Activated T-cell treated with anti-CD3 and anti-CD28 coated beads, Interleukin-2, amount 50 U/mL, for 24 hours (primary cell): ENCODE results near the gene CLASRP.

Source experiments
- DNase-seq: peaks from one replicate; pipeline ENCODE4 v3.0.0-alpha.2; 2020
- H3K27ac Mint-ChIP-seq: 2 replicates; pipeline ENCODE4 v1.8.0; 2020; ENCODE audit warnings: mild to moderate bottlenecking, mixed read lengths
- H3K27me3 Mint-ChIP-seq: 2 replicates; pipeline ENCODE4 v1.8.0; 2020; ENCODE audit warnings: mixed read lengths
- H3K36me3 Mint-ChIP-seq: 2 replicates; pipeline ENCODE4 v1.8.0; 2020; ENCODE audit warnings: low read depth, mixed read lengths
- H3K4me1 Mint-ChIP-seq: 2 replicates; pipeline ENCODE4 v1.8.0; 2020; ENCODE audit warnings: low read depth, mixed read lengths
- H3K4me3 Mint-ChIP-seq: 2 replicates; pipeline ENCODE4 v1.8.0; 2020; ENCODE audit warnings: mild to moderate bottlenecking, moderate library complexity, mixed read lengths
- H3K9me3 Mint-ChIP-seq: 2 replicates; pipeline ENCODE4 v1.8.0; 2020; ENCODE audit warnings: mixed read lengths

CLASRP gene

DNA sequence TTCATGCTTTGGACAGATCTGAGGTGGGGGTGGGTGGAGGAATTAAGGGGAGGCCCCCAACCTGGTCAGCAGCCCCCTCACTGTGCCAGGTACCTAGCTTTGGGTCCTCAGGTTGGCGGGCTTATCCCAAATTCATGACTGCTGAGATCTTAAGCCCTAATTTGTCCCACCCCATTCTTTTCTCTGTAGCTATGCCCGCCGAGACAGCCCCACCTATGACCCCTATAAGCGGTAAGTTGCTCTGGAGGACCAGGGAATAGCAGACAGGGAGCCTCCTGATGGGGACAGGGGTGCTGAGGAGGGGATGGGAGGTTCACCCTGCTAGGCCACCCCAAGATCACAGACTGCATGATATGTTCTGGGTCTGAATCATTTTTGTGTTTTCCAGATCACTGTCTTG, 23.1 kb downstream of the CLASRP start:
- H3K4me3 Mint-ChIP-seq: no peak overlapping the region
- H3K36me3 Mint-ChIP-seq: peaks cover 87% of the 10 kb centered on the region
- no peak for DNase-seq
- no peaks in the 10 kb centered on the region for H3K27me3 Mint-ChIP-seq
- H3K4me1 Mint-ChIP-seq: peaks cover 2% of the 10 kb centered on the region
- H3K27ac Mint-ChIP-seq: no peak overlapping the region
- H3K9me3 Mint-ChIP-seq: no peaks in the 10 kb centered on the region

DNA sequence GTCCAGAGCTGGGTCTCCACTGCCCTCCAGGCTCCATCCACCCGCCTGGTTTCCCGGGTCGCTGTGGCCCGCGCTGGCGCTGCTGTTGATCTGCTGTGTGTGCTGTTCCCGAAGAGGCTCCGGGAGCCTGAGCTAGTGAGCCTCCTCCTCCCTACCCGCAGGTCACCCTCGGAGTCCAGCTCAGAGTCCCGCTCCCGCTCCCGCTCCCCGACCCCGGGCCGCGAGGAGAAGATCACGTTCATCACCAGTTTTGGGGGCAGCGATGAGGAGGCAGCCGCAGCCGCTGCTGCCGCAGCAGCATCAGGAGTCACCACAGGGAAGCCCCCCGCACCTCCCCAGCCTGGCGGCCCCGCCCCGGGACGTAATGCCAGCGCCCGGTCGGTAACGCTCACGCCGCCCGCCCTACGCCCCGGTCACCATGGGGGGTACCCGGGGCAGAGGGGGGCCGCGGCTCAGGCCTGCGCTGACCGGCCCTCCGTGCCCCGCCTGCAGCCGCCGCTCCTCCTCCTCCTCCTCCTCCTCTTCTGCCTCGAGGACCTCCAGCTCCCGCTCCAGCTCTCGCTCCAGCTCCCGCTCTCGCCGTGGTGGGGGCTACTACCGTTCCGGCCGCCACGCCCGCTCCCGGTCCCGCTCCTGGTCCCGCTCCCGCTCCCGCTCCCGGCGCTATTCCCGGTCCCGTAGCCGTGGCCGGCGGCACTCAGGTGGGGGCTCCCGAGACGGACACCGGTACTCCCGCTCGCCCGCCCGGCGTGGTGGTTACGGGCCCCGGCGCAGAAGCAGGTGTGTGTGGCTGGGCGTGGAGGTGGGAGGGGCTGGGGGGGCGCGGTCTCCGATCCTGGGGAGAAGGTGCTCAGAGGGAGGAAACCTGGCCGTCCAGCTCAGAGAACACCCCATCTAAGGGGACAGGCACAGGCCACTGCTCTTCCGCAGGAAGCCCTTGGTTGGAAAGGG, 25.3 kb downstream of the CLASRP start:
- H3K4me3 Mint-ChIP-seq: no peak overlapping the region
- H3K9me3 Mint-ChIP-seq: no peaks in the 10 kb centered on the region
- no peaks in the 10 kb centered on the region for H3K27me3 Mint-ChIP-seq
- no peak overlapping the region for H3K27ac Mint-ChIP-seq
- peaks cover 2% of the 10 kb centered on the region for H3K4me1 Mint-ChIP-seq
- DNase-seq: no peak
- H3K36me3 Mint-ChIP-seq: peaks cover 81% of the 10 kb centered on the region

DNA sequence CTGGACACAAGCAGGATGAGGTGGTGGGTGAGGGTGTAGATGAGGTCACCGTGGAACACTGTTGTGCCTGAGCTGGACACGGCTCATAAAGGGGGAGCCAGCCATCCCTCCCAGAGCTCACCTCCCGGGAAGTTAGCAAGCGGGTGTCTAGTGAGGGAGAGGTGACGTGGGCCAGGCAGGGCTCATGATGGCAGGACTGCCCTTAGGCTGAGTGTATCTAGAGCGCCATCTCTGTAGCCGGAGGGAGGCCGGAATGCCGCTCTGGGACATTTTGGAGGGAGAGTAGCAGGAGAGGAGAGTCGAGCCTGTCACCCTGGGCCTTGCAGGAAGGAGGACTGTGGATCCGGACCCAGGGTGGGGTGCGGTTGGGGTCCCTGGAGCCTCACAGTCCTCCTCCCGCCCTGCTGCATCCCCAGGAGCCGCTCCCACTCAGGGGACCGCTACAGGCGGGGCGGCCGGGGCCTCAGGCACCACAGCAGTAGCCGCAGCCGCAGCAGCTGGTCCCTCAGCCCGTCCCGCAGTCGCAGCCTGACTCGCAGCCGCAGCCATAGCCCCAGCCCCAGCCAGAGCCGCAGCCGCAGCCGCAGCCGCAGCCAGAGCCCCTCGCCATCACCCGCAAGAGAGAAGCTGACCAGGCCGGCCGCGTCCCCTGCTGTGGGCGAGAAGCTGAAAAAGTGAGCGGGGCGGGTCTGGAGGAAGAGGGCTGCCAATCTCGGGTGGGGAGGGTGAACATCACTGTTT, 28.2 kb downstream of the CLASRP start:
- Mint-ChIP-seq H3K36me3 (peaks cover 79% of the 10 kb centered on the region), H3K27me3 (no peaks in the 10 kb centered on the region), H3K4me3 (no peak overlapping the region), H3K9me3 (no peaks in the 10 kb centered on the region), H3K27ac (no peak overlapping the region), H3K4me1 (no peaks in the 10 kb centered on the region)
- no peak for DNase-seq

DNA sequence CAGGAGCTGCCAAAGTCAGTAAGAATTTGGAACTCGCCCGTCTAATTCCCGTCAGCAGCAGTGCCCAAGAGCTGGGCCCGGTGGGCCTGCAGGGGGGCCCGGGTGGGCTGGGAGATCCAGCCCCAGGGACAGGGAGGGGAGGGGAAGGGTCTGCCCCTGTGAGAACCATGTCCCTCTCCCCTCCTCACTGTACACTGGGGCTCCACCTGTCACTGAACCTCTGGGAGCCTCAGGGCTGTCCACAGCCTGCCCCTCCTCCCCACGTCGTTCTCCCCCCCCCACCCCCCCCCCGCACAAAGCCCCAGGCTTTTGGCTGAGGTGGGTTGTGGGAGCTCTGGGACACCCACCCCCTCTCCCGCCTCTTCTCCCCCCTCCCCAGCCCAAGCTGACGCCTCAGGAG, 29.2 kb downstream of the CLASRP start:
- no peak for DNase-seq
- H3K27ac Mint-ChIP-seq: no peak overlapping the region
- peaks cover 78% of the 10 kb centered on the region for H3K36me3 Mint-ChIP-seq
- no peak overlapping the region for H3K4me3 Mint-ChIP-seq
- H3K9me3 Mint-ChIP-seq: no peaks in the 10 kb centered on the region
- no peaks in the 10 kb centered on the region for H3K4me1 Mint-ChIP-seq
- no peaks in the 10 kb centered on the region for H3K27me3 Mint-ChIP-seq

DNA sequence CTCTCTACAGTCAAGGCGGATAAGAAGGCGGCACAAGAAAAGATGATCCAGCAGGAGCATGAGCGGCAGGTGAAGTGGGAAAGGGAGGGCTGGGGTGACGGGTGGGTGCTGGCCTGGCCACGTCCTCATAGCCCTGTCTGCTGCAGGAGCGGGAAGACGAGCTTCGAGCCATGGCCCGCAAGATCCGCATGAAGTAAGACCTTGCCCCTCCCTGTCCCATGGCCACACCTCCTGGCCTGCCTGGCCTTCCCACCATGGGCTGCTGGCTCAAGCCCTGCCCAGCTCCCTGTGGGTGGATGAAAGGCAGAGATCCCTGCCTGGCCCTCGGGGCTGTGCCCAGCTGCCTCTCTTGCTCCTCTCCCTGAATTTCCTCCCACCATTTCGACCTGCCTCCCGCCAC, 30.2 kb downstream of the CLASRP start:
- H3K27ac Mint-ChIP-seq: peak overlapping the region; percentile 44
- peaks cover 73% of the 10 kb centered on the region for H3K36me3 Mint-ChIP-seq
- H3K9me3 Mint-ChIP-seq: no peaks in the 10 kb centered on the region
- no peaks in the 10 kb centered on the region for H3K27me3 Mint-ChIP-seq
- no peak overlapping the region for H3K4me3 Mint-ChIP-seq
- no peaks in the 10 kb centered on the region for H3K4me1 Mint-ChIP-seq
- DNase-seq: no peak

DNA sequence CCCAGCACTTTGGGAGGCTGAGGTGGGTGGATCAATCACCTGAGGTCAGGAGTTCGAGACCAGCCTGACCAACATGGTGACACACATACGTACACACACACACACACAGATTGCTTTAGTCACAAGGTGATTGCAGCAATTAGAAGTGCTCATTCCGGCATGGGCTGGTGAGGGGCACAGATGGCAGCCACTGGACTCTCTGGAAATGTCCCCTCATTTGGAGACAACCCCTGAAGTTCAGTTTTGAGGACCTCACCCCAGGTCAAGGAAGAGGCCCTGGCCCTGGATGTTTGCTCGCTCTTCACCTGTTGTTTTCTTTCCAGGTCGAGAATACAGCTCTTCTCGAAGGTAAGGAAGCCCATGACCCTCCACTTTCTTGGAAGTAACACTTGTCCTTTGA, 31.4 kb downstream of the CLASRP start:
- Mint-ChIP-seq H3K27ac (peak overlapping the region; percentile 26), H3K36me3 (peaks cover 74% of the 10 kb centered on the region), H3K27me3 (no peaks in the 10 kb centered on the region), H3K4me1 (peaks cover 7% of the 10 kb centered on the region), H3K9me3 (no peaks in the 10 kb centered on the region), H3K4me3 (no peak overlapping the region)
- no peak for DNase-seq

DNA sequence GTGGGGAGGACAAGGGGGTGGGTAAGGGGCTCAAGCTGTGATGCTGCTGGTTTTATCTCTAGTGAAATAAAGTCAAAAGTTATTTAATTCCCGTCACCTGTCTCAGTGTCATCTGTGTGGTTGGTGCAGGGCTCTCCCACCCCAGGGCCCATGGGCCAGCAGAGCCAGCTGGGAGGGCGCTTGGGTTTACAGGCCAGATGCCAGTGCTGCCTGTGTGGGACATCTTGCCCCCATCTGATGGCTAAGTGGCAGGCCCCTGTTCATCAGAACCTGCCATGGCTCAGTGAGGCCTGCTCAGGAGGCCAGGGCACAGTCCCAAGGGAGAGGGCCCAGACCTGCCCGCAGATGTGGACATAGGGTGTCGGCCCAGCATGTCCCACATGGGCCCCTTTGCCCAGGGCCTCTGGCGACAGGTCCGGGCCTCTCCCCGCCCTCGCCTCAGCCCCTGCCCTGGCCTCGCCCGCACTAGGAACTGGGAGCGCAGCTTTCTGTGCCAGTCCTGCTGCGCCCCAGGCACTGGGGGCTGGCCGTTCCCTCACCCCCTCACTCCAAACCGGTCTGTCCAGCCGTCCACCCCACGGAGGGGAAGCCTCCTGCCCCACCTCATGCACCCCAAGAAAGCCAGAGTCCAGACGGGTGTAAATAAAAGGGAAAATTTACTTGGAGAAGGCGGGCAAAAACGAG, 32.2 kb downstream of the CLASRP start:
- H3K36me3 Mint-ChIP-seq: peaks cover 70% of the 10 kb centered on the region
- H3K4me1 Mint-ChIP-seq: peaks cover 7% of the 10 kb centered on the region
- no peaks in the 10 kb centered on the region for H3K27me3 Mint-ChIP-seq
- H3K27ac Mint-ChIP-seq: peak overlapping the region; percentile 33
- H3K4me3 Mint-ChIP-seq: no peak overlapping the region
- no peaks in the 10 kb centered on the region for H3K9me3 Mint-ChIP-seq
- no peak for DNase-seq

DNA sequence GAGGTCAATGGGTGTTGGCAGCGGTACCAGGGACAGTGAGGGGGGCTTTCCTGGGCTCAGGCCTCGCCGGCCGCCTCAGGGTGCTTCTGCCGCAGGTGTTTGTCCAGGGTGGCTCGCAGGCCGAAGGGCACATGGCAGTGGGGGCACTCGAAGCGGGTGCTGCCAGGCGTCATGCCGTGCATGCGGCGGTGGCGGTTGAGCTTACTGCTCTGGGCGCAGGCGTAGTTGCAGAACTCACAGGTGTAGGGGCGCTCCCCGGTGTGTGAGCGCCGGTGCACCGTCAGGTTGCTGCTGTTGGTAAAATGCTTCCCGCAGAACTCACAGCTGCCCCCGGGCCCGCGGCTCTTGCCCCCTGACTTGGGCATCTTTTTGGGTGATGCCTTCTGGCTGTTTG, 32.7 kb downstream of the CLASRP start:
- Mint-ChIP-seq H3K4me3 (no peak overlapping the region), H3K27me3 (no peaks in the 10 kb centered on the region), H3K27ac (no peak overlapping the region), H3K4me1 (peaks cover 9% of the 10 kb centered on the region), H3K36me3 (peaks cover 68% of the 10 kb centered on the region), H3K9me3 (no peaks in the 10 kb centered on the region)
- DNase-seq: no peak

DNA sequence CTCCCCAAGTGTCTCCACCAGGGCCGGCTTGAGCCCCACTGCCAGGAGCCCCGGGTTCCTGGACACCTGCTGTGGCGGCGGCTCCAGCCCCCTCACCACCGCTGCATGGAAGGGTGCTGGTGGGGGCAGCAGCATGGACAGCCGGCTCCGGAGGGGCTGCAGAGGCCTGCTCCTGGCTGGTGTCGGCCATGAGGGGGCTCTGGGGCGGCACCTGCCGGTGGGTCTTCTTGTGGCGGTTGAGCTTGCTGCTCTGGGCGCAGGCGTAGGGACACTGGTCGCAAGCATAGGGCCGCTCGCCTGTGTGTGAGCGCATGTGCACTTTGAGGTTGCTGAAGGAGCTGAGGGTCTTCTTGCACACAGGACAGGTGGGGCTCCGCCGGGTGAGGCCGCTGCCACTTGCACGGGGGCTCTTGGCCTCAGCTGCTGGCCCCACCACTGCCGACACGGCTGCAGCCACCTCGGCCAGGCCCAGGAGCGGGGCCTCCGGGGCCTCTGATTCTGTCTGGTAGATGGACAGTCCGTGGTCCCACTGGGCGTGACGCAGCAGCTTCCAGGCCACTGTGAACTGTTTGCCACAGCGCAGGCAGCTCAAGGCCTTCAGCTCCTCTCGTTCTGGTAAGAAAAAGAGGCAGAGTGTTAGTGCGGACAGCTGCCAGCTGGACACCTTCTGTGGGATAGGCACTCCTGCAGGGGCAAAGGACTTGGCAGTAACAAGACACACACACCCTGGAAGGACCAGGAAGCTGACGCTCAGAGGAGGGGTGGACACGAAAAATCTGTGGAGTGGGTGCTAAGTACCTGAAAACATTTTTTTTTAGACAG, 33.3 kb downstream of the CLASRP start:
- H3K27ac Mint-ChIP-seq: no peak overlapping the region
- H3K36me3 Mint-ChIP-seq: peaks cover 63% of the 10 kb centered on the region
- no peaks in the 10 kb centered on the region for H3K9me3 Mint-ChIP-seq
- H3K27me3 Mint-ChIP-seq: no peaks in the 10 kb centered on the region
- H3K4me1 Mint-ChIP-seq: peaks cover 16% of the 10 kb centered on the region
- H3K4me3 Mint-ChIP-seq: no peak overlapping the region
- no peak for DNase-seq

DNA sequence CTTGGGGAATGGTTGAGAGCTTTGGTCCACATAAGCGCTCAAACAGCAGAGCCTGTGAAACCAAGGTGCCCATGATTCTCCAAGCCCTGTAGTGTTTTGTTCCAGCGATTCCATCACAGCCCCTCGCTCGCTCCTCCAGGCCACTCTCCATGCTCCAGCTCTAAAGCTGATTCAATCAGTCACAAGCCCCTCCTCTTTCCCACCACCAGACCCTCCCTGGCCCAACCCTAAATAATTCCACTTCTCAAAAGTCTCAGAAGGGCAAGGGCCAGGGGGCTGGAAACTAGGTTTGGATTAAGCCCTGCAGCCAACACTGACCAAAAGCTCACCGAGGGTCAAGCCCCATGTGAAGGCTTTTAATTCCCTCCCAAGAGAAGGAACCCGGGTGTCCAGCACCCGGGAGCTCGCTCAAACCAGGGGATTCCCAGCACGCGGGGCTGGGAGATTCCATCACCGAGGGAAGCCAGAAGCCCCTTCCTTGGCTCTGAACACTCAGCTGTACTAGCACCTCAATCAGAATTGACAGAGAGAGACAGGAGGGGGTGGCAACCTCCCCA, 36.0 kb downstream of the CLASRP start:
- Mint-ChIP-seq H3K36me3 (peaks cover 50% of the 10 kb centered on the region), H3K27ac (peak overlapping the region; percentile 77), H3K9me3 (no peaks in the 10 kb centered on the region), H3K4me1 (peaks cover 29% of the 10 kb centered on the region), H3K4me3 (peak overlapping the region; percentile 84), H3K27me3 (no peaks in the 10 kb centered on the region)
- DNase-seq: no peak

DNA sequence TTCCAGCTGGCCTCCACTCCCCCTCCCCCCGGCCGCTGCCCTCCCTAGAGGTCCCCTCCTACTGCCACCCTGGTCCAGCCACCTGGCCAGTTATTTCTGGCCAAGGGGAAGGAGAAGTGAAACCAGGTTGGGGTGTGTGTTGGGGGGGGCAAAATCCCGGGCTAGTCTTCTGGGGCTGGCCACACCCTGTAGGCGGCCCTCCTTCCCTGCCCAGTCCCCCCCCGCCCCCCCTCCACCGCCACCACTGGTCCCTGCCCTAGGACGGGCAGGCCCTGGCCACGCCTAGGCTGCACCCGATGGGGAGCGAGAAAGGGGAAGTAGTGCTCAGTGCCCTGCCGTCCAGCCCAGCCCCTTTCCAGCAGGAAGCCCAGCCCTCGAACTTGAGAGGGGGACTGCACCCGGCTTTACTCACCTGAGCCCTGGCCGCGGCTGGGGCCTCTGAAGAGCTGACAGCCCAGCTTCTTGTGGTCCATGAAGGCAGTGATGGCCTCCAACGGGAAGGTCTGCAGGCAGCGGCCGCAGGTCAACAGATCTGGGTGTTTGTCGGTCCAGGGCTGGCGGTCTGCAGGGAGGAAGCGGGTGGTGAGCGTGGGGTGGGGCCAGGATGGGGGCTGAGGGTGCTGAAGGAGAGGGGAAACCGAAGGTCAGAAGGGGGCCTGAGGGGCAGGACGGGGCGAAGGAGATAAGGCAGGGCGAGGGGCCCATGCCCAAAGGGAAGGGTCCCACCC, 36.6 kb downstream of the CLASRP start:
- H3K9me3 Mint-ChIP-seq: no peaks in the 10 kb centered on the region
- peak overlapping the region; percentile 84 for H3K4me3 Mint-ChIP-seq
- H3K4me1 Mint-ChIP-seq: peaks cover 35% of the 10 kb centered on the region
- H3K36me3 Mint-ChIP-seq: peaks cover 48% of the 10 kb centered on the region
- H3K27ac Mint-ChIP-seq: peak overlapping the region; percentile 73
- no peaks in the 10 kb centered on the region for H3K27me3 Mint-ChIP-seq
- DNase-seq: peak; percentile 55

DNA sequence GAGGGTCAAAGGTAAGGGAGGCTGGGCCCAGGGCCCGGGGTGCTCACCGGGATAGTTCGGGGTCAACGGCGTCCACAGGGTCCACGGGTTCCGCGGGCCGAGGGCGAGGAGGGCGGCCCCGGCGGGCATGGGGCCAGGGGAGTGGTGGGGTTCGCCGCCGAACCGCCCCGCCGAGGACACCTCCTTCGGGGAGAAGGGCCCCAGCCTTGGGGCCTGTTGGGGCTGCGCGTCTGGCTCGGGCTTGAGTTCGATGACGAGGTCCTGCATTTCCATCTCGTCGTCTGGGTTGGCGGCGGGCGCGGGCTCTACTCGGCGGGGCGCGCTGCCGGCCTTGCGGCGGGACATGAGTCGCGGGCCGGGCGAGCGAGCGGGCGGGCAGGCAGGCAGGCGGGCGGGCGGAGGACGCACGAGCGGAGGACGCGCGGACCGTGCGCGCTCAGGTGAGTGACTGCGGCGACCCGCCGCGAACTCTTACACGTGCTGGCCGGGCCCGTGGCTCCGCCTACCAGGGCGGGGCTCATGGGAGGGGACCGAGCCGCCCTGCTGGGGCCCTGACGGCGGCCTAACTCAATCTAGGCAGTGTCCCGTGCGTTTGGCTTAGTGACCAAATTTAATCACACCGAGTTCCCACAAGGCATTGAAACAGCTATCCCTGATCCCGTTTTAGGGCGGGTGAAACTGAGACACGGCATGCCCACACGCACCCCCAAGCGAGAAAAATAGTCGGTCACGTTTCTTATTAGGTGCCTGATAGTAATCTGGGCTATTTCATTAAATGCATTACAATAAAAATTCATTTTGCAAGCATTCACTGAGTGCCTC, 37.4 kb downstream of the CLASRP start, which contains the start of gene ZNF296:
Gene ZNF296 (minus strand): TSS at position 450 of the 822 bp plus-strand sequence. CDS start 105 bp downstream, at position 345.
- Mint-ChIP-seq H3K4me3 (peak within 1 kb of the TSS; percentile 84), H3K9me3 (no peaks in the 10 kb centered on the region), H3K4me1 (peaks cover 40% of the 10 kb centered on the region)

More for the DNA sequence above, 37.4 kb downstream of the CLASRP start, which contains the start of gene ZNF296:
- peak; percentile 89 for DNase-seq
- Mint-ChIP-seq H3K36me3 (peaks cover 46% of the 10 kb centered on the region), H3K27me3 (no peaks in the 10 kb centered on the region), H3K27ac (peak within 1 kb of the TSS; percentile 82)
